Parathyroid adenoma (tissue), 2 donors: ENCODE results near the gene HEXIM1.

ENCODE experiments used
- H2AFZ ChIP-seq: fragments of 300-600 bp; sonication (generic); one replicate; pipeline ENCODE4 v1.7.0; 2017; ENCODE audit warnings: antibody characterized with exemption, mild to moderate bottlenecking
- H3K27ac ChIP-seq: fragments of 300-600 bp; sonication (generic); one replicate; pipeline ENCODE4 v1.7.0; 2017
- H3K27me3 ChIP-seq: fragments of 300-600 bp; sonication (generic); one replicate; pipeline ENCODE4 v1.7.0; 2017; ENCODE audit warnings: low read length; ENCODE audit not compliant: control insufficient read depth, insufficient read depth
- H3K36me3 ChIP-seq: fragments of 300-600 bp; sonication (generic); one replicate; pipeline ENCODE4 v1.7.0; 2017; ENCODE audit warnings: low read length; ENCODE audit not compliant: control insufficient read depth, insufficient read depth
- H3K4me1 ChIP-seq: fragments of 300-600 bp; sonication (generic); one replicate; pipeline ENCODE4 v1.7.0; 2017; ENCODE audit warnings: control low read depth
- H3K4me2 ChIP-seq: fragments of 300-600 bp; sonication (generic); one replicate; pipeline ENCODE4 v1.7.0; 2017; ENCODE audit warnings: low read length
- H3K4me3 ChIP-seq: fragments of 300-600 bp; sonication (generic); one replicate; pipeline ENCODE4 v1.7.0; 2017; ENCODE audit warnings: low read depth, low read length
- H3K79me2 ChIP-seq: fragments of 300-600 bp; sonication (generic); one replicate; pipeline ENCODE4 v1.7.0; 2017; ENCODE audit warnings: control low read depth
- H3K9ac ChIP-seq: fragments of 300-600 bp; sonication (generic); one replicate; pipeline ENCODE4 v1.7.0; 2017; ENCODE audit warnings: mild to moderate bottlenecking
- H3K9me3 ChIP-seq: fragments of 300-600 bp; sonication (generic); one replicate; pipeline ENCODE4 v1.7.0; 2017; ENCODE audit warnings: low read length; ENCODE audit not compliant: control insufficient read depth
- CTCF ChIP-seq: fragments of 300-600 bp; sonication (generic); IDR thresholded peaks from one replicate; pipeline ENCODE4 v1.7.0; 2017; ENCODE audit warnings: antibody characterized with exemption, mild to moderate bottlenecking
- donor health status: primary hyperparathyroidism.

The HEXIM1 gene

GRCh38 chr17:45170931-45171337 lies 22.7 kb downstream of the HEXIM1 start:
- Histone ChIP-seq H3K27ac (peak overlapping the region; percentile 92), H3K79me2 (peaks cover 2% of the 10 kb centered on the region), H2AFZ (peak overlapping the region; percentile 71), H3K4me1 (peaks cover 24% of the 10 kb centered on the region), H3K9ac (no peak overlapping the region), H3K4me3 (no peak overlapping the region), H3K36me3 (no peaks in the 10 kb centered on the region), H3K27me3 (no peaks in the 10 kb centered on the region), H3K4me2 (no peak overlapping the region), H3K9me3 (no peaks in the 10 kb centered on the region)
- TF ChIP-seq CTCF = no peak

GRCh38 chr17:45171338-45172231 lies 23.3 kb downstream of the HEXIM1 start:
- H3K79me2 ChIP-seq = no peaks in the 10 kb centered on the region
- no peaks in the 10 kb centered on the region for H3K27me3 ChIP-seq
- H2AFZ ChIP-seq = peak overlapping the region; percentile 71
- H3K27ac ChIP-seq = peak overlapping the region; percentile 92
- no peaks in the 10 kb centered on the region for H3K36me3 ChIP-seq
- H3K4me2 ChIP-seq = peak overlapping the region; percentile 71
- peaks cover 28% of the 10 kb centered on the region for H3K4me1 ChIP-seq
- H3K9ac ChIP-seq = peak overlapping the region; percentile 39
- no peaks in the 10 kb centered on the region for H3K9me3 ChIP-seq
- H3K4me3 ChIP-seq = no peak overlapping the region
- TF ChIP-seq CTCF = no peak

- Histone ChIP-seq H3K36me3 (no peaks in the 10 kb centered on the region), H3K79me2 (no peaks in the 10 kb centered on the region), H3K27me3 (no peaks in the 10 kb centered on the region), H3K4me1 (peaks cover 28% of the 10 kb centered on the region), H3K9me3 (no peaks in the 10 kb centered on the region), H3K27ac (peak overlapping the region; percentile 92), H3K4me3 (peak overlapping the region; percentile 4), H2AFZ (peak overlapping the region; percentile 71), H3K4me2 (peak overlapping the region; percentile 71), H3K9ac (peak overlapping the region; percentile 39)
- TF ChIP-seq CTCF = no peak
Observed at GRCh38 chr17:45172232-45172540, 23.9 kb downstream of the HEXIM1 start.

GRCh38 chr17:45172541-45173286 lies 24.4 kb downstream of the HEXIM1 start:
- peak overlapping the region; percentile 92 for H3K27ac ChIP-seq
- peaks cover 28% of the 10 kb centered on the region for H3K4me1 ChIP-seq
- no peaks in the 10 kb centered on the region for H3K9me3 ChIP-seq
- H3K79me2 ChIP-seq = no peaks in the 10 kb centered on the region
- peak overlapping the region; percentile 39 for H3K9ac ChIP-seq
- H3K4me3 ChIP-seq = peak overlapping the region; percentile 30
- no peaks in the 10 kb centered on the region for H3K27me3 ChIP-seq
- H2AFZ ChIP-seq = peak overlapping the region; percentile 71
- H3K36me3 ChIP-seq = no peaks in the 10 kb centered on the region
- TF ChIP-seq CTCF = peak; percentile 25
- H3K4me2 ChIP-seq = peak overlapping the region; percentile 71
